HG03521 (cell line): ENCODE measurements around the gene TMA7.
"Not testable (repeated sequence)": the region's sequence is repeated elsewhere in the genome, so short reads cannot be mapped to it uniquely, and the experiment has no call there.

Source experiments
- ATAC-seq: cut with Tn5 transposase; IDR thresholded peaks from one replicate; pipeline ENCODE4 v1.9.1; 2021; ENCODE audit warnings: mild to moderate bottlenecking, moderate library complexity; ENCODE audit not compliant: unreplicated experiment

The TMA7 gene

DNA sequence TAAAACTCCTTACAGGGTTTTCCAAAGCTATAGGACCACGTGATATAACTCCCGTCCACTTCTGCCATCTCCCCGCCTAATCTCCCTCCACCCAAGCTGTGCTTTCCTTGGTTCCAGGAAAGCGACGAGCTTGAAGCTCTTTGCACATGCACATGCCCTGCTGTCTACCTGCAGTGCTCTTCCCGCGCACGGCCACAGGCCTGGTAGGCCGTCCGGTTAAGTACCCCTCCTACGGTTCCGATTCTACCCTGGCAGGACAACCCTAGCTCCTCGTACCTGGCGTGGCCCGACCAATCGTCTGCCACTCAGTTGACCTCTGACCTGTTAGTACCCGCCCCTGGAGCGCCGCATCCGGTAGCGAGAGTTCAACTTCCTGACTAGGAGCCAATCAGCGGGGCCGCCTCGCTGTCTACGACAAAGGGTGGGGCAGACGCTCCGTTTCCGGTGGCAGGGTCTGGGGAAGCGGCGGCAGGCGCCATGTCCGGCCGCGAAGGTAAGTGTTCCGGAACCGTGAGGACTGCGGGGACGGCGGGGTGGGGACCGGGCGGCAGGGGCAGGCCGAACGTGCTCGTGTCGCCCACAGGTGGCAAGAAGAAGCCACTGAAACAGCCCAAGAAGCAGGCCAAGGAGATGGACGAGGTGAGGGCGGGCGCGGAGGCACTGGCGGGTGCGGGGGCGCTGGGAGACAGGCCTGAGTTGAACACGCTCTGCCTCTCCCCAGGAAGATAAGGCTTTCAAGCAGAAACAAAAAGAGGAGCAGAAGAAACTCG is at the start of gene TMA7, which contains the start of gene CCDC51:
Gene TMA7 (plus strand): TSS at position 438 of the 770 bp plus-strand sequence. CDS start 40 bp downstream, at position 478.
Gene CCDC51 (minus strand): TSS at position 300 of the 770 bp plus-strand sequence. CDS start 4,991 bp downstream, outside the sequence.
- peak; percentile 99 for ATAC-seq

DNA sequence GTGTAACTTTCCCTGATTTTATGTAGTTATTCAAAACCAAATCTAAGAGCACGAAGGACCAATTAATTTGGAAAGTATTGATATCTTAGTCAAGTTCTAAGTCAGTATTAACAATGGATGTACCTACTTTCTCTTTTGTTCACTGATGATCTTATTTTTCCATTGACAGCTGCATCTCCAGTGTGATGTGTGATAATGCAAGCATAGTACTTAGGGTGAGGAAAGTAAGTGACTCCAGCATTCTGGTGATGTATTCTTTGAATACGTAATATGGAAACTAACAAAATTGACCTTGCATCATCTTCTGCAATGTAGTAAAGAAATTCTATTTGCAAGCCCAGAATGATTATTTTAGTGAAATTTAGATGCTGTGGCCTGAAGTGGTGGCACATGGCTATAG is 45.7 kb upstream of the TMA7 start:
- ATAC-seq: no peak

DNA sequence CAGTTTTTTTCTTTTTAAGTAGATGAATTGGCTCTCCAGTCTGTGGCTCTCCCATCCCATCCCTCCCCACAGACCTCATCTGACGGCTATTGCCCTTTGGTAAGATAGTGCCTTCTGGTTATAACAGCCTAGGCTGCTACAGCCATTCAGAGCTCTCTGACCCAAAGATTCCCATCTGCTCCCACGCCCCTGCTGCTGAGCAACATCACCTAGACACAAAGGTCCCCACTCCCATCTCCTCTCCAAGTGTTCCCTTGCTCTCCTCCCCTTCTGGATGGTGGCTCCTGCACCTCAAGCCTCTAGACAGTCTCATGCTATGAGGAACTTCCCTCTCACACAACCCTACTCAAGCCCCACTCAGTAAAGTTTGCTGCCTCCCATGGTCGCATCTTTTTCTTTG is 44.3 kb upstream of the TMA7 start:
- no peak for ATAC-seq

DNA sequence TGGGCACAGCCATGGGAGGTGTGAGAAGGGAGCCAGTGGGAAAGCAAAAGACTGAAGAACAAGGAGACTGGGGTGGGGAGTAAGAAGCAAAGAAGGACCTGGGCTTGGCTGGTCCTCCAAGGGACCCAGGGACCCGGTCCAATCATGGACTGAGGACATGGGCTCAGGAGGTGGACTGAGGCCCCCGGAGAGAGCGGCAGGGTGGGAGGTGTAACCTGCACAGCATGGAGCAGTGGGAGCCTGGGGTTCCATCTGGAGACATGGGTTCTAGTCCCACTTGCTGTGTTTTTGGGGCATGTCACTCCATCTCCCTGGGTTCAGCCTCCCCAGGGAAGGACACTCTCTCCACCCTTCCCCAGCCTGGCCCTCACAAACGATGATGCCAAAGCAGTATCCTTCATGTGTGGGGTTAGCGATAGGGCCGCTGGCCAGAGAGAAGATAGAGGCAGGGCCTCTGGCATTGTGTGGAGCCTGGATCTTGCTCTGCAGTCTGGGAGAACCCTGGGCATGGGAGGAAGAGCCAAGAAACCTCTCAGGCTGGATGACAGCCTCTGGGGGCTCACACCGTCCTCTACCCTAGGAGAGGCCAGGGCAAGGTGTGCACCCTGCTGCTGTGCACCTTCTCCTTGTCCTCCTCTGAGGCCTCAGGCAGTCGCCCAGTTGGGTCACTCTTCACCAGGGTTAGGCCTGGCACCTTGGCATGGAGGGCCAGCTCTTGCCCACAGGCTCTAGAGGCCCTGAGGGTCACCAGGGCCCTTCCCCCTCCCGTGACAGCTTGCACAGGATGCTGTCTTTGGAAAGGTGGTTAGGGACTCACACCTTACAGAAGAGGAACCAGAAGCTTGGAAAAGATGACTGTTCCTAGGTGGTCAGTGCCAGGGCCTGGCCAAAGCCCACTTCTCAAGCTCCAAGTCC is 42.0 kb upstream of the TMA7 start:
- ATAC-seq: no peak

DNA sequence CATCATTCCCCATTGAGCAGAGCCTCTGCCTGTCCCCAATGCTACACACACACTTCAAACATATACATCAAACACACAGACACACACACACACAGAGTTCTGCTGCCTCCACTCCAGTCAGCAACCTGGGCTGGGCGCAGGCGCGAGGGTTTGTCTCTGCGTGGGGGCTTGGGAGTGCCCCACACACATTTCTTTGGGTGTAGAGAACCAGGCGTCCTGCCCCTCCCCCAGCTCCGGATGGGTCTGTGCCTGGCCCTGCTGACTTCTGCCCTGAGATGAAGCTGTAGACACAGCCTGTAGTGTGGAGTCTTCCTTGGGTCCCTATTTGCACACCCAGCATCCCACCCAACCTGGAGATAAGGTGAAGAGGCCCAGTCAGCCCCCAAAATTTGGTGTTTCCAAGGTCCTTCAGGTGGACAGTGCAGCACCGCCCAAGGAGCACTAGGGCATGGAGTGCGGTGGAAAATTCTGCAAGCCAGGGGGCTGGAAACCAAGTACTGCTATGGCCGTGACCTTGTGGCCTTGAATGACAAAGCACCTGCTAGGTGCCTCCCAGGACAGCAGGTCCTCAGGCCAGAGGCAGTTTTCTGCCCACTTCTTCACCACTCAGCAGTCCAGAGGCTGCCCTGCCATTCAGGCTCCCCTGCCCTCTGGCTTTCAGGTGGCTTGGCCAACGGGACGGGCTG is 41.2 kb upstream of the TMA7 start:
- ATAC-seq: no peak

DNA sequence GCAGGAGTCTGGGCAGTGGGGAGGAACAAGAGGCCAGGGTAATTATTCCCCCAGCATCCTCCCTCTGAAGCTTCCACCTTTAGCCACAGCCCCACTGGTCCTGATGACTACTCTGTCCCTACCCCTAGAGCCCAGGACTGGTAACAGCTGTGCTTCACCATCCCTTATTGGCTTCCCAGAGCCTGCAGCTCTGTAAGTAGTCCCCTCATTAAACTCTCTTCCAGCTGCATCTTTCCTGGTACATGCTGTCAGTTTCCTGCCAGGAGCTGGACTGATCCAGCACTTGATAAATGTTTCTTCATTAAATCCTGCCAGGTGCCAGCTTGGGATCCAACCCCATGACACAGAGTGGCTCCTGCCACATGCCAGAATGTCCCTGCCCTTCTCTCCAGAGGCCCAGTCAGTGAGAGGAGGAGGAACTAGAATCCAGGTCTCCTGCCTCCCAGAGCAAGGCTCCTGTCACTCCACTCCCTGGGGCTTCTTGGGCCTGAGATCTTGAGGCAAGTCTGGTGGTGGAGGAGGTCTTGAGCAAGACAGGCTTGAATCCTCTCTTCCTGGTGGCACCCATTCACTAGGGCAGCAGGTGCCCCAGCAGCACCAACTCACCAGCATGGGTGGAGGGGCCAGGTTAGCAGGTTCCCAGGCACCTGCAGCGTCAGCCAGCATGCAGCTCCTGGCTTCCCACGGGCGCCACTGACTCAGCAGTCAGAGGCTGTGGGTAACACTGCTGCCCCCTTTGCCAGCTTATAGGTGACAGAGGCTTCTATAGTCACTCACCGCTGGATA is 40.5 kb upstream of the TMA7 start:
- no peak for ATAC-seq

DNA sequence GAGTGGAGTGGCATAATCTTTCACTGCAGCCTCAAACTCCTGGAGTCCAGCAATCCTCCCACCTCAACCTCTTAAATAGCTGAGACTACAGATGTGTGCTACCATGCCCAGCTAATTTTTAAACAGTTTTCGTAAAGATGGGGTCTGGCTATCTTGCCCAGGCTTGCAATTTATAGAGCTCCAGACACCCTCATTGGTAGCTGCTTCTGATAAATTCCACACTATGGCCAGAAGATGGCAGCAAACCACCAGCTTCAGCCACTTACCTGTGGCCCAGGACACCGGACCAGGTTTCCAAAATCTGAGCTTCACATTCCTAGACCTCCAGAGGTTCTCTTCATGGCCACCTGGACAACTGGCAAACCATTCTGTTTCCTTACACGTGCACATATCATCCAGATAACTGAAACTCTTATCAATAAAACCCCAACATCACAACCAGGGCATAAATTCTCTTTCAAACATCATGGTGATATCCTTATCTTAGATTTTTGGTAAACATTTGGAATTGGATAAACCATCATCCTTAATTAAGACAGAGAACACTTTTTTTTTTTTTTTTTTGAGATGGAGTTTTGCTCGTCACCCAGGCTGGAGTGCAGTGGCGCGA is 39.1 kb upstream of the TMA7 start:
- no peak for ATAC-seq

DNA sequence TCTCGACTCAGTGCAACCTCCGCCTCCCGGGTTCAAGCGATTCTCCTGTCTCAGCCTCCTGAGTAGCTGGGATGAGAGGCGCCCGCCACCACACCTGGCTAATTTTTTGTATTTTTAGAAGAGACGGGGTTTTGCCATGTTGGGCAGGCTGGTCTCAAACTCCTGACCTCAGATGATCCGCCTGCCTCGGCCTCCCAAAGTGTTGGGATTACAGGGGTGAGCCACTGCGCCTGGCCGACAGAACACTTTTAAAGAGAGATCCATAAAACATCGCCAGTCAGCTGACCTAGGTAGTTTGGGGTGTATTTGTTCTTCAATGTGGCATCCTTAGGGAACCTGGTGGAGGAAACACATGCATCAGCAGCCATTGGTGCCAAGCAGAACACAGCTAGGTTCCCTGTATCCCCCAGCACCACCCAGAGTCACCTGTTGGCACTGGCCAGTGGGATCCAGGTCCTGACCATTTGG is 38.6 kb upstream of the TMA7 start:
- ATAC-seq: not testable (repeated sequence)

DNA sequence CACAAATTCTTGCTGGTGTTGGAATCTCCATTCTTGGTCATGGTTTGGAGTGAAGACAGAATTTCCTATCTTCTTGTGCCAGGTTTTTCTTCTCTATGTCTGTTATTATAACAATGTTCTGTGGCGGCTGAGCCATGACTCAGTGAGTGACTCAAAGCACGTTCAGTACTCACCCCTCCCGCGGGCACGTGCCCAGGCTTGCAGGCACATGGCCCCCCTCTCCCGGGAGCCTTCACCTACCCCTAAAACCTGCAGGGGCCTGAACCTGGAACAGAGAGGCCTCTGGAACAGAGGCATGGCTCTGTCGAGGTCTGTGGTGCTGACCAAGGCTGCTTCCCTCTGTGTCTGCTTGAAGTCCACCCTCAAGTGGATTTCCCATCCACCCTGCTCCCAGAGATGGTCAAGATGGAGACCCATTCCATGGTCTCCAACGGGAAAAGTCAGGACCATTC is 37.8 kb upstream of the TMA7 start:
- ATAC-seq: no peak

DNA sequence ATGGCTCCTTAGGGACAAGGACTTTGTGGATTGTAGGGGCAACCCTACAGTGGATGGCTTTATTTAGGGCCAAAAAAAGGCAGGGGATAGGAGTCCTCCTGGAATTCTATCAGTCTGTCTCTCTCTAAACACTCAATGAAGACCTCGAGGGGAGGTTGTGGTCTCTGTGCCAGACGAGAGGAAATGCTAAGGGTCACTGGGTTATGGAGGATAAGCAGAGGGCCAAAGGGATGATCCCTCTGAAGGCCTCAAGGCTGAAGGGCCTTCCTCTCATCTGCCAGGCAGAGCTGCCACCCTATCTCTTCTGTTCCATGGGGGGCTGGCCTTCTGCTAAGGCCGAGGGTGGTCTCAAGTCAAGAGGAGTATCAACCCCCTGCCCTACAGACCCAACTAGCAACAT is 37.1 kb upstream of the TMA7 start:
- ATAC-seq: no peak

DNA sequence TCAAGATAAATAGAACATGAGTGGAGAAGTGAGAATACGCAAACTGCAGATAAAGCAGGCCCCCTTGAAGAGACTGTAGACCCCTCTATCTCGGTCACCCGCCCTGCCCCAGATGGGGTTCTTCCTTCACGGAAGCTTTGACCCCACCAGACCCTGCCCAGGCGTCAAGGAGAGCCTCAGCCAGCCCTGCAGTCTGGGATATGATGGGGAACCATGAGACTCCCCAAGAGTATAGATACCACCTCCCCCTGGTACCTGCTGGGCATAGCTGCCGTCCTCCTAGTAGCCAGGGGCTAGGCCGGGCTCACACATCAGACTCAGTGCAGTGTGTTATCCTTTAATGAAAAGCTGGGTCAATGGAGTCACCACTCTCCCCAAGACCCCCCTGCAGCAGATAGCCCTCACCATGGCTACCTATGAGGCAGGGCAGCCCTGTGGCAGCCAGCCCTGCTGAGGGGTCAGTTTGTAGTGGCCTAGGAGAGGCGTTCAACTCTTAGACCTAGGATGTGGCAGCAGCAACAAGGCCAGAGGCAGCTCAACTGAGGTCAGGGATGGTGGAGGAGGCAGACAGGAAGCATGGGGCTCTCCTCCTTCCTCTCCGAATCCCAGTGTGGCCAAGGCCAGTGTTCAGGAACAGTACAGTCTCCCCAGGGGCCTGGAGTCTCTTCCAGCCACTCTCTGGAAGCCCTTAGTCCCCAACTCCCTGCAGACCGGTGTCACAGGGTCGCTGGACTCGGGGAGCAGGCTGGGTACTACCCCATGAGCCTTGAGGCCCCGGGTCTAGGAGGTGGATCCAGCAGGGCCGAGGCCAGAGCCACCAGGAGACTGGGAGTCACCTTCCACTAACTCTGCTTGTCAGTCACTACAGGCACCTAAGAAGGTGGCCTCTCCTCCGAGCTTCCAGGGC is 36.3 kb upstream of the TMA7 start:
- ATAC-seq: no peak

DNA sequence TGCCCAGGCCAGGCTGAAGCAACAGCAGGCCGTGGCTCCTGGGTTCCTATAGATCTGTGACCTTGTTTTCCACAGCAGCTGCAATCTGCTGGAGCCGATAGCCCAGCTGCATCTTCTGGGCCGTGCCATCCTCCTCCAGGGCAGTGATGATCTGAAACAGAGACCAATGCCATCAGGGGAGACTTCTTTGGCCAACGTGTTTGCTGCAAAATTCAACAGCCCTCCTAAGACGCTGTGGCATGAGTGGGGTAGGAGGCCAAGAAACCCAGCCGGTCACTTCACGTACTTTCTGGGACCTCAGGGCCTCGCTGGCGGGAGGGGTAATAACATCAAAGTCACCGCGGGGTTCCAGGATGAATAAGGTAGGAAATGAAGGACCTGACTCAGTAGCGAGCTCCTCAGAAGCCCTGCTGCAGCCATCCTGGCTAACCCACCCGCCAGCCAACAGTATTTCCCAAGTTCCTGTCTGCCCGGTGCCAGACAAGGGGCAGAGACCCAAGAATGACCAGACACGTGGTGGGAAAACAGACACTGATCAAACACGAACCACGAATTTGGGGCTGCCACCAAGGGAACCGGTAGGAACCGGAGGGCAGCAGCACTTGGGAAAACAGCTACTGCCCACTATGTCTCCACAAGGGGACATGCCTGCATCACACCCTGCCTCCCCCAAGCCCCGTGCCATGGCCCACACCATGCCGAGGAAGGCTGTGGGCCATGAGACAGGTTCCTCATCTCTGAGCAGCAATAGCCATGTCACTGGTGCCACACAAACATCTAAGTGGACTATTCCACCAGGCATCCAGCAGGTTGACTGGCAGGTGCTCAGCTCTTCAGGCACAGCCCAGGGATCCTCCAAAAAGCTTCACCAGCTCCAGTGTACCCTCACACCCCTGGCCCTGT is 35.4 kb upstream of the TMA7 start:
- no peak for ATAC-seq

DNA sequence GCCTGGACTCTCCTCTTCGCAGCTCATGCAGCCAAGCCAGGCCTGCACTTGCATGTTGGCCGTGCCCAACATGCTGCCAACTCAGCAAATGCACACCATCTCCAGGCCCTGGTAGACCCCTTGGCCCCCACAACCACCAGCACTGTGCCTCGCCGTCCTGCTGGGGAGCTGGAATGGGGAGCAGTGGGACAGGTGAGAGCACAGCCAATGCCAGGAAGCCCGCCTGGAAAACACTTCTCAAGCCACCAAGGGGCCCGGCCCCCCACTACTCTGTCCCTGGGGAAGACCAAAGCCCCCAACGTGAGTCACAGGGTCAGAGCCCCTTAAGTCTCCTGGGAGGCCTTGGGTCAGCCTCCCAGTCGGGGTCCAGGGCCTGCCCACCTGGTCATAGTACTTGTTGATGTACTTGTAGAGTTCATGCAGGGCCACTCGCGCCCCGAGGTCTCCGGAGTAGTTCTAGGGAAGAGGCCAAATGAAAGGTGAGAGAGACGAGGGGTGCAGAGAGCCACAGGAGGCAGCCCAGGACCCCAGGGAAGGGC is 34.6 kb upstream of the TMA7 start:
- no peak for ATAC-seq

DNA sequence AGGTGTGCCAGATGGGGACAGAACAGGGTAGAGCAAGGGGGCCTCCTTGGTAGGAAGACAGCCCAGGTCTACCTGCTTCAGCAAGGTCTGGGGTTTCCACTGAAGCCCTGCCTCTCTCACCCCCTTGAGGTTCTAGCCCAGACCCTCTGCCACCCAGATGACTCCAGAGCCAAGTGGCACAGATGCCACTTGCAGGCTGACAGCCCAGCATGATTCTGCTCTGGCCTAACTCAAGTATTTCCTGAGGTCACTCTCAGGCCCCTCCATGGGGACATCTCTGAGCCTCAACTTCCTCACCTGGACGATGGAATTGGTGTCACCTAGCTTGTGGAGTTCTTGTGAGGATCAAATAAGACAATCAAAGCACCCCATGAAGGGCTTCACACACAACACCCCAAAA is 34.1 kb upstream of the TMA7 start:
- no peak for ATAC-seq

DNA sequence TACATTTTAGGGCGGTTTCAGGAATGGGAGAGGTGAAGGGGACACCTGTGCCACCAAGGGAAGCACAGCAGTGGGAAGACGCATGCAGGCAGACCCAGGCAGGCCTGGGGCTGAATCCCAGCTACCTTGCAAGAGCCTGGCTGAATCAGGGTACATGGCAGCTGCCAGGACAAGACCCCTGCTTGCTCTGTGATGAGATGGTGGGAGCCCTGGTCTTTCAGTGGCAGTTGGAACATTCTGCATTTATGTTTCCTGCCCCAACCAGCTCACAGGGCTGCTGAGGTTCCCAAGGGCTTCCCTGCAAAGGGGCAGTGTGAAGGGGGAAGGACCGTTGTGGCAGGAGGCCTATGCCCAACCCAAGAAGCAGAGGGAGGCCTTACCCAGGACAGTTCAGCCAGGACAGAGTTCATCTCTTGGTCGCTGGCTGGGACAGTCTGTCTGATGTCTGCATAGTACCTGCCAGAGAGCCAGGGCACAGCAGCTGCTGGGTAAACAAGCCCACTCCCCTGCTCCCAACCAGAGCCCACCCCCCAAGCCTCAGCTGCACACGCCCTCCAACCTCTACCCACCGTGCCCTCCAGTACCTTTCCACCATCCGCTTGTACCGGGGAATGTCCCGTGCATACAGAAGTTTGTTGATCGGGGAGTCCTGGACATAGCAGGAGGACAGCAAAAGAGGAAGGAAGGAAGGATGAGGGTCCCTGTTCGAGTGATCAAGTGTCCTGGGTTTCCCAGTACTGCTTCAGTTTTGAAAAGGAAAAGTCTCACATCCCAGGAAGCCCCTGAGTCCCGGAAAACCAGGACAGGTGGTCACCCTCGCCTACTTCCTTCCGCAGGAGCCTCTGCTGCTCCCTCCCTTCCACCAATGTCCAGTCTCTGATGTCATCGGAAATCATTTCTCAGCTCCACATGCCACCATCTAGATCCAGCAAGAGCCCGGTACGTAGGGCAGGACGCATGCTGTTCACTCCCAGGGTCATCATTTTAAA is 33.3 kb upstream of the TMA7 start:
- no peak for ATAC-seq

DNA sequence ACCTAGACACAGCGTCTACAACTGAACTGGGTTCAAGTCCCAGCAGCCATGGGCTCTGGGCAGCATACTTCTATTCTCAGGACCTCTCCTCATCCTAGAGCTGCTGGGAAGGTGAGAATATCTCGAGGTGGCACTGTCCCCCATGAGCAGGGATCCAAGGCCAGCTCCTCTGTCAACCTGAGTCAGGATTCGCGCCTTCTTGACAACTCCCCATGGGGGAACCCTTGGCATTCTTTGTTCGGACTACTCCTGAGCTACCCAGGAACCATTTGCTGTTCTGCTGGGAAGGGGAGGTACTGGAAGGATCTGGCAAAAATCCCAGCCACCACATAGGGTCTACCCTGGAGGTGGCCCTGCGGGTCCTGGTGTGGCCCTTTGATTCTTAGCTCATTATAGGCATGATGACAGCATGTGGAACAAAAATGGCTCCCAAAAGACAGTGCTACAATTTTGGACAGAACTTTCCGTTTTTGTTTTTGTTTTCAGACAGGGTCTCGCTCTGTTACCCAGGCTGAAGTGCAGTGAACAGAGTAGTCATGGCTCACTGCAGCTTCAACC is 32.4 kb upstream of the TMA7 start:
- no peak for ATAC-seq
